CD8-positive, alpha-beta memory T cell (primary cell): ENCODE results near the gene COX18. TPM values are rescaled to one million over a fixed set of nuclear protein-coding genes. Genes with fewer than 3 reads are reported as not detected.
A peak's percentile ranks its signal among the peaks of the same experiment; 100 is the strongest.

ENCODE experiments used
- CTCF ChIA-PET: fragments of 350-600 bp; sonication (Branson Sonifier 250); formaldehyde crosslinking; loops from one replicate; lab custom pipeline; 2021; ENCODE audit warnings: antibody characterized with exemption; lab: Charles Lee
- POLR2A ChIA-PET: fragments of 350-600 bp; sonication (Branson Sonifier 250); formaldehyde crosslinking; loops from one replicate; lab custom pipeline; 2021; ENCODE audit warnings: antibody characterized with exemption; lab: Charles Lee
- DNase-seq, 5 donors: peaks; one replicate each; pipeline versions ENCODE4 v3.0.0 to v3.0.0-alpha.2; 2020 to 2022; ENCODE audit warnings: mixed read lengths in 1 of 5
- H3K27ac ChIP-seq: one replicate; pipeline ENCODE4 v1.7.0; 2013; ENCODE audit warnings: low read depth, mild to moderate bottlenecking, low read length, moderate library complexity
- H3K27me3 ChIP-seq: 2 replicates; pipeline ENCODE4 v1.7.0; 2013; ENCODE audit warnings: low read length, mild to moderate bottlenecking; ENCODE audit not compliant: insufficient read depth, poor library complexity, severe bottlenecking
- H3K36me3 ChIP-seq: 2 replicates; pipeline ENCODE4 v1.7.0; 2013; ENCODE audit warnings: mild to moderate bottlenecking, low read length, moderate library complexity; ENCODE audit not compliant: insufficient read depth
- H3K4me1 ChIP-seq: 2 replicates; pipeline ENCODE4 v1.7.0; 2013; ENCODE audit warnings: mild to moderate bottlenecking, low read length, moderate library complexity; ENCODE audit not compliant: insufficient read depth
- H3K4me3 ChIP-seq: 2 replicates; pipeline ENCODE4 v1.7.0; 2013; ENCODE audit warnings: mild to moderate bottlenecking, low read length
- H3K9me3 ChIP-seq: 2 replicates; pipeline ENCODE4 v1.7.0; 2013; ENCODE audit warnings: mild to moderate bottlenecking, low read length
- H3K27ac Mint-ChIP-seq, 8 donors: one replicate each; pipeline ENCODE4 v1.8.0; 2020 to 2021; ENCODE audit warnings: mixed read lengths in 8 of 8, mild to moderate bottlenecking in 6 of 8, inconsistent platforms in 3 of 8, moderate library complexity in 3 of 8
- H3K27me3 Mint-ChIP-seq, 2 donors: one replicate each; pipeline ENCODE4 v1.8.0; 2020 to 2021; ENCODE audit warnings: mixed read lengths in 2 of 2, mild to moderate bottlenecking in 1 of 2, moderate library complexity in 1 of 2
- H3K36me3 Mint-ChIP-seq, 3 donors: one replicate each; pipeline ENCODE4 v1.8.0; 2020 to 2021; ENCODE audit warnings: mixed read lengths in 3 of 3, inconsistent platforms in 1 of 3, mild to moderate bottlenecking in 1 of 3
- H3K4me1 Mint-ChIP-seq, 3 donors: one replicate each; pipeline ENCODE4 v1.8.0; 2020 to 2021; ENCODE audit warnings: mixed read lengths in 3 of 3, inconsistent platforms in 1 of 3, mild to moderate bottlenecking in 1 of 3
- H3K4me3 Mint-ChIP-seq, 7 donors: one replicate each; pipeline ENCODE4 v1.8.0; 2020 to 2021; ENCODE audit warnings: mixed read lengths in 7 of 7, mild to moderate bottlenecking in 6 of 7, moderate library complexity in 4 of 7, inconsistent platforms in 2 of 7
- H3K9me3 Mint-ChIP-seq, 5 donors: one replicate each; pipeline ENCODE4 v1.8.0; 2020 to 2022; ENCODE audit warnings: mixed read lengths in 5 of 5, mild to moderate bottlenecking in 3 of 5, moderate library complexity in 2 of 5, inconsistent platforms in 1 of 5
- polyA plus RNA-seq: library from polyadenylated mRNA; unstranded; fragments of 300-500 nt; fragmentation: Illumina TruSeq; gene quantifications from one replicate; pipeline ENCODE4 v1.2.3, GENCODE V29; 2021
- total RNA-seq, 2 experiments: library from RNA; stranded (reverse); gene quantifications; one replicate each; pipeline ENCODE4 v1.2.3, GENCODE V29; 2021

The COX18 gene
- total and polyA plus RNA-seq, 3 experiments from 2014 or later, result 6.7 to 27.6 (median 26.4) TPM

DNA sequence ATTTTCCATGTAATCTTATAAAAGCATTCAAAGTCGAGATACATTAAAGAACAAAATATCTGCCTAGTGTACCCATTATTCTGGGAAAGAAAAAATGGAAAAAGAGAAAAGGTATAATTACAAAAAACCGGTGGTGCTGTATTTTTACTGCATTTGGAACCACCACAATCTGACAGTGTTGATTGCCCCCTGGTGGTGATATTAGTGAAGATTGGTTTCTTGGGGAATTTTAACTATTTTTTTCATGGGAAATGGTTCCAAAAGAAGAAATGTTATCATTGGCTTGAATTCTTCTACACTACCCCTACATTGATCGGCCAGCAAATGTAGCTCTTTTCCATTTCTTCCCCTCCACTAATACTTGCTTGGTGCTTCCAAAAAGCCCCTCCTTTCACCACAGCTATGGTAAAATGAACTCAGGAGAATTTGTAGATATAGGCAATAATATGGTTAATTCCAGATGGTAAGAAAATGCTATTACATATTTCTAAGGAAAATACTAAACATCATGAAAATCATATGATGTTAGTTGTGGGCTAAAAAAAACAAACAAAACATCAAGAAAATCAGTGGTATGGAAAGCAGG lies 50.0 kb downstream of the COX18 start:
- no peaks in the 10 kb centered on the region for H3K4me1 ChIP-seq
- no peak overlapping the region for H3K4me3 Mint-ChIP-seq

GRCh38 chr4:73018595-73018994 lies 50.9 kb downstream of the COX18 start:
- Histone ChIP-seq H3K27ac (no peak overlapping the region), H3K4me3 (no peak overlapping the region), H3K36me3 (no peaks in the 10 kb centered on the region), H3K4me1 (no peaks in the 10 kb centered on the region), H3K9me3 (no peaks in the 10 kb centered on the region), H3K27me3 (no peaks in the 10 kb centered on the region)
- Mint-ChIP-seq H3K27ac (no peak overlapping the region), H3K9me3 (no peaks in the 10 kb centered on the region), H3K4me1 (no peaks in the 10 kb centered on the region), H3K36me3 (no peaks in the 10 kb centered on the region), H3K27me3 (peaks cover 5 to 19% of the 10 kb centered on the region in 2 donors), H3K4me3 (no peak overlapping the region)
- ChIA-PET CTCF (no interaction called here), POLR2A (no interaction called here)
- DNase-seq, result no peak

More for the DNA sequence above, 50.0 kb downstream of the COX18 start:
- Histone ChIP-seq H3K27me3 (no peaks in the 10 kb centered on the region), H3K36me3 (no peaks in the 10 kb centered on the region), H3K27ac (no peak overlapping the region), H3K4me3 (no peak overlapping the region), H3K9me3 (no peaks in the 10 kb centered on the region)
- ChIA-PET POLR2A (no interaction called here), CTCF (no interaction called here)
- Mint-ChIP-seq H3K36me3 (no peaks in the 10 kb centered on the region), H3K27ac (no peak overlapping the region), H3K9me3 (no peaks in the 10 kb centered on the region), H3K4me1 (no peaks in the 10 kb centered on the region), H3K27me3 (peaks cover 5 to 20% of the 10 kb centered on the region in 2 donors)
- DNase-seq, result peak in 2 of 5 donors; percentile 1 to 12

DNA sequence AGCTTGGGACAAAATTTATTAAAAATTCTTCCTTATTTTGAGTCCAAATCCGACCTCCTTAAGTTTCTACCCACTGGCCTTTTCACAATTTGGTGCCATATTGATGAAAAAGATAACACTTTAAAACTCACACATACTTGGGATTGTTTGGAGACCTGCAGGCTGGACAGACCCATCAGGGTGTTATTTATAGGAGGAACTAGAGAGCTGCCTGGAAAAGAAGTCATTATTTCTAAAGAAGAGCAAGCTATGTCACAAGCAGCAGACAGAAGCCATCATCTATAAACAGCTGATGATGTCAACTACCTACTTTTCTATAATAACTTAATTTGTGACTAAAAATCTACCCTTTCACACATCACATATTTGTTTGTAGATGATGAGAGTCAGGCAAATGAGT lies 56.2 kb downstream of the COX18 start:
- no peaks in the 10 kb centered on the region for H3K27me3 ChIP-seq
- Mint-ChIP-seq H3K36me3 (no peaks in the 10 kb centered on the region), H3K27ac (no peak overlapping the region), H3K4me1 (no peaks in the 10 kb centered on the region), H3K9me3 (peaks cover 0 to 11% (median 7%) of the 10 kb centered on the region in 5 donors), H3K27me3 (peaks cover 8 to 37% of the 10 kb centered on the region in 2 donors), H3K4me3 (no peak overlapping the region)
- POLR2A ChIA-PET, result no interaction called here
- no peaks in the 10 kb centered on the region for H3K4me1 ChIP-seq
- no peak overlapping the region for H3K4me3 ChIP-seq
- CTCF ChIA-PET, result interaction anchor here (1.1 kb wide), 1 partner anchor 9 kb away, joined by 3 read pairs; no protein-coding TSS in a partner anchor
- H3K27ac ChIP-seq, result no peak overlapping the region
- no peak for DNase-seq
- H3K9me3 ChIP-seq, result no peaks in the 10 kb centered on the region
- H3K36me3 ChIP-seq, result no peaks in the 10 kb centered on the region

DNA sequence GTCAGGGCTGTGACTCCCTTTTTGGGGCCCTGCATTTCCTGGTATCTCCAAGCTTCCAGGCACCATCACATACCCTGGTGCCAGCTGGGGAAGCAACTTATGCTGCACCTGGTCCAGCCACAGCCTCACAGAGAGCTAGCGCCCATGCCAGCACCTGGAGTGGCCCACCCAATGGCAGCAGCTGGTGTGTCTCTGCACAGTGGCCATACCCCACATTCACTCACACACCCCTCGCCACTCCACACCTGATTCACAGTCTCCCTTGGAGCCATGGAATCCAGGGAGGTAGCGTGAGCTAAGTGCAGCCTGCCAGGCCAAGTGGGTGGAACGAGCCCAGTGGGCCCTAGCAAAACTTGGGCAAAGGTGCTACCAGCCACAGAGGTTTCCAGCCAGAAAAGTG lies 56.8 kb downstream of the COX18 start:
- Mint-ChIP-seq H3K27ac (no peak overlapping the region), H3K4me1 (no peaks in the 10 kb centered on the region)

GRCh38 chr4:73011629-73011985 lies 57.9 kb downstream of the COX18 start:
- Mint-ChIP-seq H3K4me1 (no peaks in the 10 kb centered on the region), H3K27ac (no peak overlapping the region), H3K4me3 (no peak overlapping the region), H3K9me3 (peaks cover 0 to 11% (median 7%) of the 10 kb centered on the region in 5 donors), H3K36me3 (no peaks in the 10 kb centered on the region), H3K27me3 (peaks cover 8 to 37% of the 10 kb centered on the region in 2 donors)
- Histone ChIP-seq H3K27ac (no peak overlapping the region), H3K27me3 (no peaks in the 10 kb centered on the region), H3K4me3 (no peak overlapping the region), H3K9me3 (no peaks in the 10 kb centered on the region), H3K4me1 (no peaks in the 10 kb centered on the region), H3K36me3 (no peaks in the 10 kb centered on the region)
- DNase-seq, result no peak
- ChIA-PET CTCF (no interaction called here), POLR2A (no interaction called here)

More for the DNA sequence above, 56.8 kb downstream of the COX18 start:
- no peak overlapping the region for H3K27ac ChIP-seq
- H3K27me3 ChIP-seq, result no peaks in the 10 kb centered on the region
- Mint-ChIP-seq H3K4me3 (no peak overlapping the region), H3K9me3 (peaks cover 0 to 11% (median 7%) of the 10 kb centered on the region in 5 donors), H3K27me3 (peaks cover 8 to 37% of the 10 kb centered on the region in 2 donors), H3K36me3 (no peaks in the 10 kb centered on the region)
- no peak for DNase-seq
- no peaks in the 10 kb centered on the region for H3K36me3 ChIP-seq
- no peaks in the 10 kb centered on the region for H3K4me1 ChIP-seq
- H3K9me3 ChIP-seq, result no peaks in the 10 kb centered on the region
- ChIA-PET CTCF (interaction anchor here (0.8 kb wide), 1 partner anchor 18 kb away, joined by 3 read pairs; no protein-coding TSS in a partner anchor), POLR2A (no interaction called here)
- H3K4me3 ChIP-seq, result no peak overlapping the region

- Histone ChIP-seq H3K4me1 (no peaks in the 10 kb centered on the region), H3K4me3 (no peak overlapping the region), H3K27me3 (no peaks in the 10 kb centered on the region), H3K36me3 (no peaks in the 10 kb centered on the region), H3K9me3 (no peaks in the 10 kb centered on the region), H3K27ac (no peak overlapping the region)
- Mint-ChIP-seq H3K4me3 (no peak overlapping the region), H3K27ac (no peak overlapping the region), H3K9me3 (peaks cover 0 to 11% (median 7%) of the 10 kb centered on the region in 5 donors), H3K27me3 (peaks cover 8 to 37% of the 10 kb centered on the region in 2 donors), H3K4me1 (no peaks in the 10 kb centered on the region), H3K36me3 (no peaks in the 10 kb centered on the region)
- POLR2A ChIA-PET, result no interaction called here
- DNase-seq, result no peak
- CTCF ChIA-PET, result no interaction called here
Observed at GRCh38 chr4:73010789-73011628, 58.5 kb downstream of the COX18 start.

GRCh38 chr4:73007526-73008100 lies 61.9 kb downstream of the COX18 start:
- ChIA-PET CTCF (no interaction called here), POLR2A (no interaction called here)
- Mint-ChIP-seq H3K9me3 (peaks cover 0 to 11% (median 7%) of the 10 kb centered on the region in 5 donors), H3K27me3 (peaks cover 8 to 48% of the 10 kb centered on the region in 2 donors), H3K4me1 (no peaks in the 10 kb centered on the region), H3K4me3 (no peak overlapping the region), H3K36me3 (no peaks in the 10 kb centered on the region), H3K27ac (no peak overlapping the region)
- Histone ChIP-seq H3K9me3 (no peaks in the 10 kb centered on the region), H3K27me3 (no peaks in the 10 kb centered on the region), H3K4me3 (no peak overlapping the region), H3K36me3 (no peaks in the 10 kb centered on the region), H3K4me1 (no peaks in the 10 kb centered on the region), H3K27ac (no peak overlapping the region)
- DNase-seq, result no peak
